Sigmoid colon (tissue), 7 donors: ENCODE measurements around the gene ZFYVE26. TPM values are rescaled to one million over a fixed set of nuclear protein-coding genes. Genes with fewer than 3 reads are reported as not detected.

Experiments
- DNase-seq: peaks from one replicate; pipeline ENCODE4 v3.0.0-alpha.2; 2019
- H3K27ac ChIP-seq, 4 donors: fragments of 200-600 bp; sonication (generic); one replicate each; pipeline ENCODE4 v1.5.1; 2016 to 2019; ENCODE audit warnings: mild to moderate bottlenecking in 1 of 4
- H3K27me3 ChIP-seq, 3 donors: fragments of 200-600 bp; sonication (generic); one replicate each; pipeline ENCODE4 v1.5.1; 2019; ENCODE audit warnings: mild to moderate bottlenecking in 1 of 3
- H3K36me3 ChIP-seq, 4 donors: fragments of 200-600 bp; sonication (generic); one replicate each; pipeline ENCODE4 v1.5.1; 2016 to 2019
- H3K4me1 ChIP-seq, 4 donors: fragments of 200-600 bp; sonication (generic); one replicate each; pipeline ENCODE4 v1.5.1; 2017 to 2019
- H3K4me3 ChIP-seq, 4 donors: fragments of 200-600 bp; sonication (generic); one replicate each; pipeline ENCODE4 v1.5.1; 2017 to 2019; ENCODE audit warnings: mild to moderate bottlenecking in 2 of 4, moderate library complexity in 1 of 4
- H3K9me3 ChIP-seq, 4 donors: fragments of 200-600 bp in 3 of 4; sonication (generic) in 3 of 4; one replicate each; pipeline versions ENCODE4 v1.5.1 to v1.6.1; 2013 to 2019
- CTCF ChIP-seq, 4 experiments: fragments of 450-650 bp in 3 of 4; fragments of 200-600 bp in 1 of 4; IDR thresholded peaks; one replicate each; pipeline ENCODE4 v1.5.1; 2016 to 2019; ENCODE audit warnings: antibody characterized with exemption in 4 of 4, mild to moderate bottlenecking in 3 of 4, moderate library complexity in 2 of 4
- EP300 ChIP-seq, 4 donors: sonication (generic); formaldehyde crosslinking; IDR thresholded peaks; one replicate each; pipeline ENCODE4 v1.6.1; 2017; ENCODE audit warnings: antibody characterized with exemption in 4 of 4
- POLR2A ChIP-seq, 2 donors: fragments of 450-650 bp; IDR thresholded peaks; one replicate each; pipeline ENCODE4 v1.6.1; 2016; ENCODE audit warnings: antibody characterized with exemption in 2 of 2, mild to moderate bottlenecking in 2 of 2, moderate library complexity in 2 of 2
- POLR2AphosphoS5 ChIP-seq, 4 donors: sonication (generic); formaldehyde crosslinking; IDR thresholded peaks; one replicate each; pipeline ENCODE4 v1.6.1; 2017; ENCODE audit warnings: antibody characterized with exemption in 4 of 4
- WGBS, 2 donors: extraction: QIAGEN DNeasy Blood & Tissue Kit; methylation state at CpG; one replicate each; pipeline ENCODE4 v1.1.7; 2013; 5-methylcytosine and 5-hydroxymethylcytosine counted together
- intact Hi-C: fragments of 100-400 bp; cut with DNase I; formaldehyde crosslinking; loops from one replicate; pipeline ENCODE4 v1.15.1; 2023
- polyA plus RNA-seq, 3 donors: library from polyadenylated mRNA; stranded (reverse); fragments of 200-250 nt; gene quantifications; one replicate each; pipeline ENCODE4 v1.2.3, GENCODE V29; 2013
- total RNA-seq, 4 donors: library from RNA; depleted of rRNA; stranded (reverse); fragments of >200 nt; gene quantifications; one replicate each; pipeline ENCODE4 v1.1.0, GENCODE V29; 2016
- donor health status: healthy with polysubstance abuse.
- donor health status: Bipolar disorder and iron deficiency.
- donor health status: healthy.

Gene ZFYVE26
- total and polyA plus RNA-seq, 7 donors = 1.8 to 48.7 (median 16.6) TPM

GRCh38 chr14:67846029-67846610, 29.7 kb upstream of the ZFYVE26 start:
- WGBS, 2 donors = 92 to 95% methylated on average over 17 of the region's 17 CpGs
- TF ChIP-seq POLR2AphosphoS5 (IDR thresholded peaks at IDR 0.05) = no peak
- Histone ChIP-seq H3K4me3 (no peak overlapping the region), H3K27ac (no peak overlapping the region), H3K9me3 (no peaks in the 10 kb centered on the region), H3K4me1 (no peaks in the 10 kb centered on the region), H3K36me3 (no peaks in the 10 kb centered on the region), H3K27me3 (no peaks in the 10 kb centered on the region)
- no peak for DNase-seq
- intact Hi-C loops = no loop called here

GRCh38 chr14:67837011-67837624, 20.7 kb upstream of the ZFYVE26 start:
- Histone ChIP-seq H3K27me3 (no peaks in the 10 kb centered on the region), H3K9me3 (no peaks in the 10 kb centered on the region), H3K27ac (peak overlapping the region in 1 of 4 donors; percentile 29), H3K4me1 (no peaks in the 10 kb centered on the region), H3K36me3 (no peaks in the 10 kb centered on the region), H3K4me3 (no peak overlapping the region)
- TF ChIP-seq POLR2AphosphoS5 (IDR thresholded peaks at IDR 0.05) (no peak), CTCF (IDR thresholded peaks at IDR 0.05) (peak; percentile 35 to 75 (median 53))
- intact Hi-C loops = loop anchor here (5.0 to 10.0 kb wide), 4 partner anchors 95 to 1278 kb away; no protein-coding TSS in a partner anchor
- DNase-seq = peak; percentile 71
- WGBS, 2 donors = 4 to 27% methylated on average over 2 of the region's 2 CpGs

DNA sequence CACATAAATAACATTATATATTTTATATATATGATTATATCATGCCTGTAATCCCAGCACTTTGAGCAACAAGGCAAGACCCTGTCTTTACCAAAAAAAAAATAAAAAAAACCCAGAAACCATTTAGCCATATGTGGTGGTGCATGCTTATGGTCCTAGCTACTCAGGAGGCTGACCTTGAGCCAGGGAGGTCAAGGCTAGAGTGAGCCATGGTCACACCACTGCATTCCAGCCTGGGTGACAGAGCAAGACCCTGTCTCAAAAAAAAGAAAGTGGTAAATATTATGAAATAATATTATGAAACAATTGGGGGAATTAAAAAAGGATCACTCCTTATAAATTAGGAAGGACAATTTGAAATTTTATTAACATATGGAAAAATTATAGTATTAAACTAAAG, 19.2 kb upstream of the ZFYVE26 start:
- Histone ChIP-seq H3K36me3 (no peaks in the 10 kb centered on the region), H3K9me3 (no peaks in the 10 kb centered on the region), H3K4me1 (no peaks in the 10 kb centered on the region), H3K27ac (no peak overlapping the region), H3K4me3 (no peak overlapping the region), H3K27me3 (no peaks in the 10 kb centered on the region)
- intact Hi-C loops = loop anchor here (5.0 to 10.0 kb wide), 4 partner anchors 97 to 1279 kb away; no protein-coding TSS in a partner anchor
- TF ChIP-seq EP300 (IDR thresholded peaks at IDR 0.05) (no peak), POLR2A (IDR thresholded peaks at IDR 0.05) (no peak), POLR2AphosphoS5 (IDR thresholded peaks at IDR 0.05) (no peak)
- DNase-seq = no peak

DNA sequence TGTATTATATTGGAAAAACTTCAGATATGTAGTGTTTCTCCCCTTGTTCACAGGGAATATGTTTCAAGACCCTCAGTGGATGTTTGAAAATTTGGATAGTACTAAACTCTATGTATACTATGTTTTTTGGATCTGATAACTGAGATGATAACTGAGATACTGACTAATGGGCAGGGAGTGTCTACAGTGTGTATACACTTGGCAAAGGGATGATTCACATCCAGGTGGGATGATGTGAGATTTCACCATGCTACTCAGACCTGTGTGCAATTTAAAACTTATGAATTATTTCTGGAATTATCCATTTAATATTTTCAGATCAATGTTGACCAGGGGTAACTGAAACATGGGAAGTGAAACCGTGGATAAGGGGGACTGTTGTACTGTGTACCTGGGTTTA, 17.0 kb upstream of the ZFYVE26 start:
- DNase-seq = no peak
- intact Hi-C loops = loop anchor here (10.0 kb wide), 1 partner anchor 1281 kb away; no protein-coding TSS in a partner anchor
- H3K36me3 ChIP-seq = no peaks in the 10 kb centered on the region
- no peaks in the 10 kb centered on the region for H3K4me1 ChIP-seq
- 93 to 94% methylated on average over 1 of the region's 1 CpG for WGBS, 2 donors
- TF ChIP-seq EP300 (IDR thresholded peaks at IDR 0.05) = no peak
- TF ChIP-seq CTCF (IDR thresholded peaks at IDR 0.05) = no peak
- no peak for TF ChIP-seq POLR2AphosphoS5 (IDR thresholded peaks at IDR 0.05)
- TF ChIP-seq POLR2A (IDR thresholded peaks at IDR 0.05) = no peak
- no peak overlapping the region for H3K4me3 ChIP-seq
- H3K27me3 ChIP-seq = no peaks in the 10 kb centered on the region
- H3K9me3 ChIP-seq = no peaks in the 10 kb centered on the region
- H3K27ac ChIP-seq = no peak overlapping the region

- 17 to 70% methylated on average over 8 of the region's 8 CpGs for WGBS, 2 donors
- Histone ChIP-seq H3K27ac (no peak overlapping the region), H3K9me3 (no peaks in the 10 kb centered on the region), H3K36me3 (peaks cover 0 to 2% (median 0%) of the 10 kb centered on the region in 4 donors), H3K4me1 (no peaks in the 10 kb centered on the region), H3K27me3 (no peaks in the 10 kb centered on the region), H3K4me3 (no peak overlapping the region)
- intact Hi-C loops = loop anchor here (10.0 kb wide), 1 partner anchor 1284 kb away; no protein-coding TSS in a partner anchor
- no peak for DNase-seq
- no peak for TF ChIP-seq POLR2A (IDR thresholded peaks at IDR 0.05)
- no peak for TF ChIP-seq EP300 (IDR thresholded peaks at IDR 0.05)
- no peak for TF ChIP-seq CTCF (IDR thresholded peaks at IDR 0.05)
- TF ChIP-seq POLR2AphosphoS5 (IDR thresholded peaks at IDR 0.05) = no peak
These were observed 14.7 kb upstream of the ZFYVE26 start for GRCh38 chr14:67831113-67831512.
